Cerebellar nuclear complex (tissue), 1 donor: ENCODE data around the gene MAFG.

Experiments used
- DNase-seq, 2 experiments: peaks; one replicate each; lab custom pipeline; 2025; lab: John Stamatoyannopoulos, UW

The MAFG gene

DNA sequence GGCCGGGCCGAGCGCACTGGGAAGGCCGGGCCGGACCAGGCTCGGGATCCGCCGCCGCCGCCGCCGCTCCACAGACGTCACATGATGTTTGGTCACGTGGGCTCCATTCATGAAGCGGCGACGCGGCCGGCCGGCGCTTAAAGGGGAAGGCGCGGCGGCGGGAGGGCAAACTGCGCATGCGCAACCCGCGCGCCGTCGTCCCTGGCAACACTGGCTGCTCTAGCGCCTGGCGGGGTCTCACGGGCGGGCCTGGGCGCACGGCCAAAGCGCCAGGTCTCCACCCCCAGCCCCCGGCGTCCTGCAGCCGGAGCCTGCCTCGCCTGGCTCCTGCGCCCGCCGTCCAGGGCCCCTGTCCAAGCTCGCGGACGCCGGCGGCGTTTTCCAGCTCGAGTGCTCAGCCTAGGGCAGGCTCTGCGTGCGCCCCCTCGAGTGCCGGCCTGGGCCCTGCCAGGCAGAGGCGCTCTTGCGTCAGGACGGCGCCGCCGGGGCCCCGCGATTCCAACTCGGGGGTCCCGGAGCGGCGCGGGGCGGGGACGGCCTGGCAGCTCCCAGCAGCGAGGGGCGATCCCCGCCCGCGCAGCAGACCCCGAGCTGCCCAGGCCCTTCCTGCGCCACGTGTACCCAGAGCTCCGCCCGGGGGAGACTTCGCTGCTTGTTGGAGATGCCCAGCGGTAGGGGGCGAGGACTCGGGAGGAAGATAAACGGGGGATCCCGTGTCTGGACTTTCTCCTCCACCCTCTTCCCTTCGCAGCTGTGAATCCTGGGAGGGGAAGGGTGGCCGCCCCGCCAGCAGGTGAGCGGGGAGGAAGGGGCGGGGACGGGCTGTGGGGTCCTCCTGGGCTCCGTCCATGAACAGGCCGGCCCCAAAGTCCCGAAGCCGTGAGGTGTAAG lies at the start of gene MAFG:
Gene MAFG (minus strand): TSS at position 83 of the 891 bp plus-strand sequence. CDS start 4,550 bp downstream, outside the sequence.
- peak in 1 of 2 experiments; percentile 40 for DNase-seq

DNA sequence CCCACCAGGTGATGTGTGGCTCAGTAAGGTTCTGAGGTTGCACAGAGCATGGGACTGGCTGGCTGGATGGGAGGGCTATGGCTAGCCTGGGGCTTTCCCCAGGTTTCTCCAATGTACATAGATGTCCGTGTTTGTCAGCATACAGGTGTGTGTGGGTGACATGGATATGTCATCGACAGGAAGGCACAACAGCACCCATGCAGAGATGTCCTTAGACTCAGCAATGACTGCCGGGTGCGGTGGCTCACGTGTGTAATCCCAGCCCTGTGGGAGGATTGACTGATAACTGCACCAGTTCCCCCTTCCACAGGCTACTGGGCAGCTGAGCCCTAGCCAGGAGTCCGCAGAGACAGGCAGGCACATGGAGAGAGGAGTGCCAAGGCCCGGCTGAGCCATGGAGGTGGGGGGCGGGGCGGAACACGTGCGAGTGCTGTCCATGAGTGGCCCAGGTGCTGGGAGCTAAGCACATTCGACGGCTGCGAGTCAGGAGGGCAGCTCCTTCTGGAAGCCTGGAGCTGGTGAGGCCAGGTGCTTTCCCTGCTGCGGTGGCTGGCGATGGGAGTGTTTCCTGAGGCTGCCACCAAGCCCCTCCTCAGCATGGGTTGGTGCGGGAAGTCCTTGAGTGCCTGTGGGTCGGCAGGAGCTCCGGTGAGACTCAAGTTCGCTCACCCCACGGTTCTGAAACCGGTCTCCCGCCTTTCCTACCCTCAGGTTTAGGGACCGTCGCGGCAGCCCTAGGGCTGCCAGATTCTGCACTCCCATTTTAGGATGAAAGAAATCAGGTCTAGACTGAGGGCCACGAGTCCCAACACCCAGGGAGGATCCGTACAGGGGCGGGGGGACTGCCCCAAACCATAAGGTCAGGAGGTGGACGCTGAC lies 49.0 kb upstream of the MAFG start:
- no peak for DNase-seq

DNA sequence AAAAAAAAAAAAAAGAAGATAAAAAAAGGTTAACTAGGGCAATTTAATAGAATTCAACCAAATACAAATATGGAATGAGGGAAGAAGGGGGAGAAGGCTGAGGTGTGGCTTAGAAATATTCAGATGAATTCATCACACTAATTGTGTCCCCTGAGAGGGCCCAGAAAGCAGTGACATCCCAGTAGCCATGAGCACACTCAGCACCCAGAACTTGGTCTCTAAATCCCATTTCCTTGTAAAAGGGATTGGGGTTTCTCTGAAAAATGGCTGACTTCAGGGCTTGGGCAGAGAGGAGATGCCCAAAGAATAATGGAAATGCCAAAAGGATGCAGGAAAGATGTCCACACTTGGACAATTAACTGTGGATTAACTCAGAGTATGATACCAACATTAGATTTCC lies 45.9 kb upstream of the MAFG start:
- DNase-seq, result no peak

DNA sequence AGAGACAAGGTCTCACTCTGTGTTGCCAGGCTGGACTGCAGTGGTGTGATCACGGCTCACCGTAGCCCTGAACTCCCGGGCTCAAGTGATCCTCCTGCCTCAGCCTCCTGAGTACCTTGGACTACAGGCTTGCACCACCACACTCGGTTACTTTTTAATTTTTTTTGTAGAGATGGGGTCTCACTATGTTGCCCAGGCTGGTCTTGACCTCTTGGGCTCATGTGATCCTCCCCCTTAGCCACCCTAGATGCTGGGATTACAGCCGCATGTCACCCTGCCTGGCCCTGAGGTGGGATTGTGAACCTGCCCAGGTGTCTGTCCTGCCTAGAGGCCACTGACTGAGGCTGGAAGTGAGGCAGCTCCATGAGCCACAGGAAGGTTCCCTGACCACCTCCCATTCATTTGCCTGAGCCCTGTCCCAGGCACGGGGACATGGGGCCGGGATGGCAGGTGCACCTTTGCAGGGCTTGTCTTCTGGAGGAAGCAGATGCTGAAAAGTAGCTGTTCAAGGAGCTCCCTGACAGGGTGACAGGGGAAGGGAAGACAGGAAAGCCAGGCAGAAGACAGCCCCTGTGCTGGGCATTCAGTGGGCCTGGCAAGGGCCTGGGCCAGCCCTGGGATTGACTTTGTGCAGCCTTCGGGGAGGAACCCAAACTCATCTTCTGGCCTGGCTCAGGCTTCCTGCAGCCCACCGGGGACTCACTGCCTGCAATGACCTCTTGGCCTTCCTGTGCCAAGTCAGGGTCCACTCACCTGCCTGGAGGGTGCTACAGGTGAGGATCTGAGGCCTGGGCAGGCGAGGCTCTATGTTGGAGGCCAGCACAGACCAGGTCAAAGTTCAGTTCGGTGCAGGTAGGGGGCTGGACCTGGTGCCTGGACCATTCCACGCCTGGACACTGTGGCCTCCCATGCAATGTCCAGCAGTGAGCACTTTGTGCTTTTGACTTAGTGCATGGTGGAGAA lies 41.6 kb upstream of the MAFG start:
- DNase-seq, result no peak

DNA sequence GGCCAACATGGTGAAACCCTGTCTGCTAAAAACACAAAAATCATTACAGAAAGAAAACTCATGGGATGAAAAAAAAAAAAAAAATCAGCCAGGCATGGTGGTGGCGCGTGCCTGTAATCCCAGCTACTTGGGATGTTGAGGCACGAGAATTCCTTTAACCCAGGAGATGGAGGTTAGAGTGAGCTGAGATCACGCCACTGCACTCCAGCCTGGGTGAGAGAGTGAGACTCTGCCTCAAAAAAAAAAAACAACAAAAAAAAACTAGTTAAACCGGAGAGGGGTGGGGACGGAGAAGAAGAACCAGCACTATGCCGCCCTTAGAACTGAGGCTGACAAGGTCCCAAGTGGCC lies 40.8 kb upstream of the MAFG start:
- no peak for DNase-seq

DNA sequence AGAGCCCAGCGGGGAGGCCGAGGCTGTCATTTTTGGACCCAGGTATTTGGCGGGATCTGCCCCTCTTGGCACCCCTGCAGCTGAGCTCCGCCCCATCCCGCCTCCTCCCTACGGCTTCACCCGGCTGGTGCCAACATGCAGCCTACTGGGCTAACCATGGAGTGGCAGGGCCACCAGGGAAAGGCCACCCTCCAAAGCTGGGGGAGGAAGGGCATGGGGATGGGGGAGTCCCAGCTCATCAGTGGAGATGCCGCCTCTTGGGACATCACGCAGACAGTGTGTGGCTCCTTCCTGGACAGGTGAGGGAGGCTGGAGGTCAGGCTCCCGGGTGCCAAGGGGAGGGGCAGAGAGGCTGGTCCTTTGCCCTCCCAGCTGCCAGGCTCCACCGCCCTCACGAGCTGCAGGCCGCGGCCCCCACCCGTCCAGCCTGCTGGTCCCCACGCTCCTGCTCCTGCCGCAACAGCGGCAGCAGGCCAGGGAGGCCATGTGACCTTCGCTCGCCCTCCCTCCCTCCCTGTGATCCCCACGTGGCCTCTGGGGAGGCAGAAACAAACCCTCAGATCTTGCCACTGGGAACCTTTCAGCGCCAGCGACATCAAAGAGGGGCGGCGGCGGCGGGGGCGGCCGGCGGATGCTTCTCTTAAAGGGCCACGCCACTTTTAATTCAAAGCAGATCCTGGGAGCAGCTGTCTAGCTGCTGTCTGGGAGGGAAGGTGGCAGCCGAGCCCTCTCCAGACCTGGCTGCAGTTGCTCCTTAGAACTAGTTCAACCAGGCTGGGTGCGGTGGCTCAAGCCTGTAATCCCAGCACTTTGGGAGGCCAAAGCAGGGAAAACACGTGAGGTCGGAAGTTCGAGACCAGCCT lies 40.2 kb upstream of the MAFG start:
- no peak for DNase-seq

DNA sequence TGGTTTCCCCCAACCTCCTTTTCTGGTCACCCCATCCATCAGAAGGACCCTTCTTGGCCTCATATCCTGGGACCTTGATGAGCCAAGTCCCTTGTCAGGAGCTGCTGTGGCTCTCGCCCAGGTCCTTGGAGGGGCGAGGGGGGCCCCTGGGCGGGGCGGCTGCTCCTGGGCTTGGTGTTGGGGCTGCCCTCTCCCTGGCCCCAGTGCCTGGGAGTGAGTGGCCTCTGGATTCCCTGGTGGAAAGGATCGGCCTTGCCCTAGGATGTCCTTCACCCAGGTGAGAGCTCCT lies 39.7 kb upstream of the MAFG start:
- no peak for DNase-seq

DNA sequence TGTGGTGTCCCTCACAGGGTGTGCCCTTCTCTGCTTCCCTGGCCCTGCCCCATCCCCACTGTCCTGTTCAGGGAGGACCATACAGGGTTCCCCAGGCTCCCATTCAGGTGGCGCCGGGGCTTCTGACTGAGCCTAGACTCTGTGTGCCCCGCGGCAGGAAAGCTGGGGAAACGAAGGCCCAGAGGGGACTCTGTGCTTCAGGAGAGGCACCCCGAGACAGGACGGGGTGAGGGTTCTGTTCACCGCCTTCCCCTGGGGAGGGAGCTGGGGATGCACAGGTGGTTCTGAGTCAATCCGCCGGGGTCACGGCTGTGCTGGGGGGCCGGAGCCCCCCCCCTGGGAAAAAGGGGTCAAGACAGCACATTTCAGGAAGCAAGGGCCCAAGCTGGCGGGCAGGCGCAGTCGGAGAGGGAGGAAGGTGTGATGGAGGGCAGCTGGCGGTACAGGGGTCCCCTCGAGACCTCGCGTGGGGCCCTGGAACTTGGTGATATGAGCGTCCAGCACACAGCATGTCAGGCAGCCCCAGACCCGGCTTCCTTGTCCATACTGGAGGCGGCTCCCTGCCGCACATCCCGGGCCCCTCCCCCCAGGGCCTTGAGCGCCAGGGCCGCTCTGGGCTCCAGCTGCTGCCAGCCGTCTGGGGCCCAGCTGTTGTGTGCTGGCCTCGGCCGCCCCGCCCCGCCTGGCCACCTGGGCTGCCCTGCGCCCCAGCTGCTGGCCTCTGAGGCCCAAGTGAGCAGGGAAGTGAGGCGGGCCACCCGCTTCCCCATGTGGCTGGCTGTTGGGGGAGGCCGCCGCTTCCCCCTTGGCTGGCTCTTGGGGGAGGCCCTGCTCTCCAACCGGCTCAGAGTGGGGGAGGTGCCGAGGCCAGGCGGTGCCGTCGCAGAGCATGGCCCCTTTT lies 39.1 kb upstream of the MAFG start:
- no peak for DNase-seq

DNA sequence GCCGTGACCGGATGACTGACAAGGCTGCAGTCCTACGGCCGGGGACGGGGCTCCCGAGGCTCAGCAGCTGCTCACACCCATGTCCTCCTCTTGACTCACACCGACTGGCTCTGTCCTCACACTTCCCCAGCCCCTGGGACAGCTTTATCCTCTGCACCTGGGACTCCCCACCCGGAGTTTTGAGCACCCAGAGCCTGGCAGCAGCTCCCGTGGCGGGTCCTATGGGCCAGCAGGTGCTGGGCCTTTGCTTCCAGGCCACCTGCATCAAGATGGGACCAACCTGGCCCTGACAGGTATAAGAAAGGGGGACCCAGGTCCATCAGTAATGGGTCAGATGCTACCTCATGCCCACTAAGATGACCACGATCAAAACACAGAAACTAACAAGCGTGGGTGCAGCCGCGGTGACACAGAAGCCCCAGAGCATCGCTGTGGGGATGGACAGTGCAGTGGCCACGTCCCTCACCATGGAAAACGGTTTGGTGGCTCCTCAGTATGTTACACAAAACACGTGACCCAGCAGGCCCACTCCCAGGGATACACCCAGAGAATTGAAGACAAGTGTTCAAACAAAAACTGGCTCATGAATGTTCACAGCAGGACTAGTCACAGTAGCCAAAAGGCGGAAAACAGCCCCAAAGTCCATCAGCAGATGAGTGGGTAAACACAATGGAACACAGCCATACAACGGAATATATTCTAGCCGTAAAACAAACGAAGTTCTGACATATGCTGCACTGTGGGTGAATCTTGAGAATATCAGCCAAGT lies 36.7 kb upstream of the MAFG start:
- DNase-seq, result no peak

DNA sequence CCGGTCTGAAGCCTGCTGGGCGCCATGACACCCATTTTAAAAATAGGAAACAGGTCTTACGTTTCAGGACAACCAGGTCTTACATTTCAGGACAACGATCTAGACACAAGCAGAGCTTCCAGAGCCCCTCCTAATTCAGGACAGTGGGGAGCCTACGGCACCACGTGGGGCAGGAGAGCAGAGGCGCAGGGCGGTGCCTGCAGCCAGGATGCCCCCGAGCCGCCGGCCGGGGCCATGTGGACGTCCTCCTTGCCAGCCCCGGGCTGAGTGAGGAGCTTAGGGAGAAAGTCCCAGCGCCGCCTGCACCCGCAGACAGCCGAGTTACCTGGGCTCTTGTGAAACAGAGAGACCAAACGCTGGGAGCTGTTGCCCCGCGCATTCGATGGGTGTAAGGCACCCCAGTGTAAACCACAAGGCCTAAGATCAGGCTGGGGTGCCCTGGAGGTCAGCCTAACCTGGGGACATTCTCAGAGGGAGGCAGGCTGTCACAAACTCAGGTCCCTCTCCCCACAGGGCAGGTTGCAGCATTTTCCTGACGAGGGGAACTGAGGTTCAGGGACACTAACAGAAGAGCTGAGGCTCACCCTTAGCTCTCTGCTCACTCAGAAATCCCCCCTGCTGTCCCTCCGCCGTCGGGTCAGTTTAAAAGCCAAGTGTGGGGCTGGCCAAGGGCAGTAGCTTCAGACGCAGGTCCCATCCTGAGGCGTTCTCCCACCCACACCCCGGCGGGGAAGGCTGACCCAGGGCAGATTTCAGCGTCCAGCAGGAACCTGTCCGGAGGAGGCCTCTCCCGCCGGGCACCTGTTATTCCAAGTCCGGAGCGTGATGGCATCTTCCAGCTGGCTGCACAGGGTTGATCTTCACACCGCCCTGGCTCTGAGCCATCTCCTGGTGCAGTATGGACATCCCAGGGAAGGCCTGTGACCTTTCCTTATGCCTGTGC lies 35.2 kb upstream of the MAFG start:
- no peak for DNase-seq

DNA sequence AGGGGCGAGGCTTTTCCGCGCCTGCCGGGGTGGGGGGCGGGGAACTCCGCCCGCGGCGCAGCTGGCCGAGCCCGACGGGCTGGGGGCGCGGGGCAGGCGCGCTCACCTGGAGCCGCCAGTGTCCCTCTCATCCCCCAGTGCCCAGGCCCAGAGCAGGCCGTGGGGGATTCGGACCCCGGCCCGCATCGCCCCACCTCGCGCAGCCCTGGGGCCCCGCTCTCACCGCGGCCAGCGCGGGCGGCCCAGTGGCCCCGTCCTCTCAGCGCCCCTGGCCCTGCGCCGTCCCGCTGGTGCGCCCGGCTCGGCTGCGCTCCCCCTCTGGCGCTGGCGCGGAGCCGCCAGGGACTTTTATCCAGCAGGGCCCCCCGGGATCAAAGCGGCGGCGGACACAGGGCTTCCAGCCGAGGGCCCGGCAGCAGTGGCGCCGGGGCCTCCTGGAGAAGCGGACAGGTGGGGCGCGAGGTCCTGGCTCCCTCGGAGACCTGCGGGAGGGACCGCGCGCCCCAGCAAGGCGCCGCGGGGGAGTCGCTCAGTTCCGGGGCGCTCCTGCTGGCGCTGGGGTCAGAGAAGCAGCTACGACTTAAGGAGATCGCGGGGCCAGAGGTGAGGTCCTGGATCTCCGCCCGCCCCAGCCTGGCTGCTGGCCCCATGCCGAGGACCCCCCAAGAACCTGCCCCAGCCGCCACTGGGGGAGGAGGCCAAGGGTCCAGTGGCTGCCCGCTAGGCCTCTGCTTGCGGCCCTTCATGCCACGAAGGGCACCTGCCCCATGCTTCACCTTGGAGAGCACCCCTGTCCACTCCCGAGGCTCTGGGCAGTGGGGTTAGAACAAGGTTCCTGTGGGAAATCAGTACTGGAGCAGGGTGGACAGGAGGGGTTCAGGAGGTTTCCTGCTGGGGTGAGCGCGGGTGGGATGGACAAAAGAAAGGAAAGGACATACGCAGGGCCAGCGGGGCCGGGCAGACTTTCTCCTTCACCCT lies 34.3 kb upstream of the MAFG start:
- no peak for DNase-seq

DNA sequence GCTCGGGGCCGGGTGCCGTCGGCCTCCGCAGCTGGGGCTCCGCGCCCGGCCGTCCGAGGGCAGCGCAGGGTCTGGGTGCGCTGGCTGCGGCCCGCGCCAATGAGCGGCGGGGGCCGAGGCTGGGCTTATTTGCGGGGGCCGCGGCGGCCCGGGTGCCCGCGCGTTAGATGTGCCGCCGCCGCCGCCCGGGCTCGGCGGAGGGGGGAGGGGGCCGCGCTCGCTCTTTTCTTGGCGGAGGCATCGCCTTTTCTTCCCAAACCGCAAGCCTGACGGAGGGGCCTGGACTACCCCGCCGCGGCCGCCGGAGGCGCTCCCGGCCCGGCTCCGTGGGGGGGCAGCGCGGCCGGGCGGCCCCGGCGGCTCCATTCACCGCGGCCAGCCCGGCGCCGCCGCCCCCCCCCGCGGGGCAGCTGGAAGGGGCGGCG lies 33.6 kb upstream of the MAFG start, which contains the start of gene NOTUM:
Gene NOTUM (minus strand): TSS at position 101 of the 425 bp plus-strand sequence. CDS start 278 bp downstream, outside the sequence.
- no peak for DNase-seq

DNA sequence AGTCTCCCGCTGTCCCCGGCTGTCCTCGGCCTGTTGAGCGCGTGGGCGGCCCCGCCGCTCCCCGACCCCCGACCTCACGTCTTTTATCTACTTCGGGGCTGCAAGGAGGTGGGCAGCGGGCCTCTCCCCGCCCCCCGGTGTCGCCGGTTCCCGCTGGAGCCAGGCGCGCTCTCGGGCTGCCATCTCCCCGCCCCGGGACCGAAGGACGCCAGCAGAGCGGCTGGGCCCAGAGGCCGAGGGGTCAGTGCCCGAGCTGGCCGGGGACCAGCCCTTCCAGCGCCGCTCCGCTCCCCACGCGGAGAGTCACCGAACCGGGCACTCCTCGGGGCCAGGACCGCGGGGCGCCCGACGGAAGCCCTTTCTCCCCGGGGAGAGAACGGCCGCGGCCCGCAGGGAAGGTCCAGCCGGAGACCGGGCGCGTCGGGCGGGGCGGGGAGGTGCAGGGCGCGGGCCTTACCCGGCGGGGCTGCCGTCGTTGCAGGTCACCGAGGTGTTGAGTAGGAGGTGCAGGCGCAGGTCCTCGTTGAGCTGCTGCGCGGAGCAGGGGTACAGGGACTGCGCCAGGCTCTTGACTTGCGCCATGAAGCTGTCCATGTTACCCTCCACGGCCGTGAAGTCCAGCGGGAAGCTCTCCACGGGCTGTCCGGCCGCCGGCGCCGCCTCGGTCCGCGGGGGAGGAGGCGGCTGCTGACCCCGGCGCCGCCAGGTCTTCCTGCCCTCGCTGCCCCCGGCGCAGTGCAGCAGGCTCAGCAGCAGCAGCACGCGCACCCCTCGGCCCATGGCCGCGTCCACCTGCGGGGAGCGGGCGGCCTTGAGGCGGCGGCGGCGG lies 32.8 kb upstream of the MAFG start:
- DNase-seq, result no peak

DNA sequence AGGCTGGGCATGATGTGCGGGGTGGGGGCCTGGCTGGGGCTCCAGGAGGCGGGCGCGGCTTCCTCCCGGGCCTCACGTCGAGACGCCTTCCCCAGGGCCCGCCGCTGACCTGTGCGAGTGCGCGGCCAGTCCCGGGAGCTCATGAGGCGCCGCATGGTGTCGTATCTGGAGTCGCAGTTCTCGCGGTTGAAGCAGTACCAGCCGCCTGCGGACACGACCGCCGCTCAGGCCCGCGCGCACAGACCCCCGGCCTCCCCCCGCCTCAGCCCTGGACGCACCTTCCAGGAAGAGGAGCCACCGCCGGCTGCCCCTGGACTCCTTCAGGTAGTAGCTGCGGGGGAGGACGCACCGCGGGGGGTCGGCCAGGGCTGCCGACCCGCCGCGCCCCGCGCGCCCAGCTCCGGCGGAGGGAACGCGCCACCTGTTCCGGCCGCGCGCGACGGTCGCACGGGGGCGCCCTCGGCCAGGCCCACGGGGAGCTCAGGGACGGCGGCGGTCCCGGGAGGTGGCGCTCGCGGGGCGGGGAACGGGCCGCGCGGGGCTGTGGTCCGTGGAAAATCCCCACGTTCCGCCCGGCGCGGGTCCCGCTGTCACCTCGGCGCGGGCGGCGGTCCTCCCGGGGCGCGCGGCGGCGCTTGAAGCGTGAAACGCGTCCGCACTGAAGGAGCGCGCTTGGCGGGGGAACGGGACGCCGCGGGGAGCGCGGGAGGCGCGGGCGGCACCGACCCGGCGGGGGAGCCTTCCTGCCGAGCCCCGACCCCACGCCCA lies 32.0 kb upstream of the MAFG start:
- no peak for DNase-seq
